ENCODE results near the gene PIAS1.

DNA sequence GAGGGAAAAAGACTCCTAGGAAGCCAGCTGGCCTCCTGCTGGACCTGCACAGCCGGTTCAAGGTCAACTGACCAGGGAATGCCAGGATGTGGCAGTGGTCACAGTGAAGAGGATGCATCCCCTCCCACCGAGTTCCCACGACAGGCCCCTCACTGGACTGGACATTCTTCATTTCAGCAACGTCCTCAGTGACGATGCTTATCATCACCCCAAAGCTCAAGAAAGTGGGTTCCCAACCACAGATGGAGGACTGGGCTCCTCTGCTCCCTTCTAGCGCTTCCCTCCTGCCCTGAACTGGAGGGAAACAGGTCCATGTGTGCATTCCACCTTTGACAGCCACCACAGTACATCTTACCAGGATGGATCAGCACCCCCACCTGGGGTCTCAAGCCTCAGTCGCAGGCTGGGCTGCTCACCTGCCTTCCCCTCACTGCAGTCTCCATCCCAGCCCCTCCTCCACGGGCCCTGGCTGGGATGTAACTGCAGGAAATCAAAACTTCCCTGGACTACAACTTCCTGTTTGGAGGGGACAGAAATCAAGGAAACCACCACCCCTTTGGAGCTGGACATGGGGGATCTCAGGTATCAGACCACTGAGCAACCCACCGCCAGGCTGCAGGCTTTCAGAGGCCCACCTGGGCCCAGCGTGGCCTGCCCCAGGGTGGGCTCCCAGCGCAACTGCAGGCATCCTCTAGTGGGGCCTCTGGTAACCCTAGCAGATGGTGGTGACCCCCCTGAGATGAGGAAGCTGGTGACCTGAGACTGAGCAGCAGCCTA is 143.7 kb downstream of the PIAS1 start:
- TF ChIP-seq, protein P1, sequence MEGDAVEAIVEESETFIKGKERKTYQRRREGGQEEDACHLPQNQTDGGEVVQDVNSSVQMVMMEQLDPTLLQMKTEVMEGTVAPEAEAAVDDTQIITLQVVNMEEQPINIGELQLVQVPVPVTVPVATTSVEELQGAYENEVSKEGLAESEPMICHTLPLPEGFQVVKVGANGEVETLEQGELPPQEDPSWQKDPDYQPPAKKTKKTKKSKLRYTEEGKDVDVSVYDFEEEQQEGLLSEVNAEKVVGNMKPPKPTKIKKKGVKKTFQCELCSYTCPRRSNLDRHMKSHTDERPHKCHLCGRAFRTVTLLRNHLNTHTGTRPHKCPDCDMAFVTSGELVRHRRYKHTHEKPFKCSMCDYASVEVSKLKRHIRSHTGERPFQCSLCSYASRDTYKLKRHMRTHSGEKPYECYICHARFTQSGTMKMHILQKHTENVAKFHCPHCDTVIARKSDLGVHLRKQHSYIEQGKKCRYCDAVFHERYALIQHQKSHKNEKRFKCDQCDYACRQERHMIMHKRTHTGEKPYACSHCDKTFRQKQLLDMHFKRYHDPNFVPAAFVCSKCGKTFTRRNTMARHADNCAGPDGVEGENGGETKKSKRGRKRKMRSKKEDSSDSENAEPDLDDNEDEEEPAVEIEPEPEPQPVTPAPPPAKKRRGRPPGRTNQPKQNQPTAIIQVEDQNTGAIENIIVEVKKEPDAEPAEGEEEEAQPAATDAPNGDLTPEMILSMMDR (IDR thresholded peaks at IDR 0.05): no peak
- TF ChIP-seq POLR2A (IDR thresholded peaks at IDR 0.05): no peak
- TF ChIP-seq POLR2AphosphoS5 (IDR thresholded peaks at IDR 0.05): no peak
- no peak for TF ChIP-seq EP300 (IDR thresholded peaks at IDR 0.05)
